Mesenteric fat pad (tissue), 1 donor: Measurements from ENCODE around the gene RPUSD1. TPM values are rescaled to one million over a fixed set of nuclear protein-coding genes. Genes with fewer than 3 reads are reported as not detected.
"Not testable (repeated sequence)": the region's sequence is repeated elsewhere in the genome, so short reads cannot be mapped to it uniquely, and the experiment has no call there.

Experiments
- DNase-seq: peaks from one replicate; pipeline ENCODE4 v3.0.0-alpha.2; 2020; ENCODE audit warnings: low spot score
- long read RNA-seq: library from polyadenylated mRNA; unstranded; transcript quantifications from one replicate; pipeline ENCODE4 v2.0.0, GENCODE V29; 2020
- total RNA-seq: library from RNA; stranded (reverse); fragmentation: NEBNext Ultra II Directional; extraction: Animal tissue kit (Norgen Biotek cat#: 25700); gene quantifications from one replicate; pipeline ENCODE4 v1.2.1, GENCODE V29; 2021
- donor health status: DM: yes; HTN: yes; CAD: no.

RPUSD1 gene
- 16.8 TPM for total RNA-seq
- long read RNA-seq, transcript RPUSD1-208 (5 exons, 1,835 nt): minor isoform, 17 of 147 reads
- long read RNA-seq, transcript RPUSD1-205 (6 exons, 940 nt): minor isoform, 5 of 147 reads
- long read RNA-seq, transcript RPUSD1-201 (6 exons, 2,050 nt): major isoform, 84 of 147 reads
- long read RNA-seq, partial matches to known transcripts: 6 of 147 reads
- long read RNA-seq, other reads (novel, unspliced or antisense): 30 of 147 reads

- DNase-seq: no peak
Measured at GRCh38 chr16:787978-788398, at the start of gene RPUSD1. Gene RPUSD1, minus strand, starts transcription at chr16:788381. Its CDS starts 644 bp downstream, at chr16:787737.

- not testable (repeated sequence) for DNase-seq
Measured at GRCh38 chr16:836822-837221, 48.6 kb upstream of the RPUSD1 start.

- no peak for DNase-seq
Measured at GRCh38 chr16:836221-836620, 48.0 kb upstream of the RPUSD1 start.

DNA sequence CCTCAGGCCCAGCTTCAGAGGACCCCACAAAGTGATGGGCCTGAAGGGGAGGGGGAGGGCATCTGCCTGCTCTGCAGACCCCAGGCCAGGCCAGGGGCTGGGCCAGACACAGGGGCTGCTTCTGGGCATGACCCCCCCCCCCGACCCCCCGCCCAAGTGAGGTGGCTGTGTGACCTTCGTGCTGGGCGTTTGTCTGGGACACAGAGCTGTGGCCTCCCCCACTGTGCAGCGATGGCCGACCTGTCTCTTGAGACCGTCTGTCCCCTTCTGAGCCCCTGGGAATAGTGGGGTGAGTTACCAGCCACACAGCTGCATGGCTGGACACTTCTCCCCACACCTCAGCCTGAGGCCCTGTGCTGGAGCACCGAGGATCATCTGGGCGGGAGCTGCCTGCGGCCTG lies 47.2 kb upstream of the RPUSD1 start:
- no peak for DNase-seq

- no peak for DNase-seq
Measured at GRCh38 chr16:833411-833810, 45.2 kb upstream of the RPUSD1 start.

DNA sequence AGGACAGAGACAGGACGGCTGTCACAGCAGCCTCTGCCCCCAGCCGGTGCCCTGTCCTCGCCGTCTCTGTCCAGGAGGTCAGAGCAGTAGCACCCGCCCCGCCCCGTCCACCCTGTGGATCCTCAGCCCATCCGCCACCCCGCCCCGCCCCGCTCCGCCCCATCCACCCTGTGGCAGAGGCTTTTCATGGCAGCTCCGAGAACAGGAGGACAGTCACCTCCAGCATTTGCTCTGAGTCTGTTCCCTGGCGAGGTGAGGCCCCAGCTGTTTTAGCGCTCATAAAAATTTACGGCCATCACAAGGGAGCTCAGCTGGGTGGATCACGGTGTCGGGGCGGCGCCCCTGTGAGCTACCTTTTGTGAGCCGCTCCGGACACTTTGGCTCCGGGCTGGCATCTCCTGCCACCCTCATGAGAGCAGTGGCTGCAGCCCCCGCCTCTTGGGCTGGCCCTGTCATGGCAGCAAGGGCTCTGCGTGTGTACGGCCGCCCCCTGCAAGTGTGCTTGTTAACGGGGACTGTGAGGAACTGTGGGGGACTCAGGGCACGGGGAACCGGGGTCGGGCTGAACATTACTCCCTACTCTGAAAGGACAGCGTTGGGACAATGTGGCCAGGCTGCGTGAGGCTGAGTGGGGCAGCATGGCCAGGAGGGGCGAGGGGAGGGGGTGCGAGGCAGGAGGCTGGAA lies 44.6 kb upstream of the RPUSD1 start:
- DNase-seq: no peak

GRCh38 chr16:831571-832413 lies 43.6 kb upstream of the RPUSD1 start:
- no peak for DNase-seq

GRCh38 chr16:830871-831570 lies 42.8 kb upstream of the RPUSD1 start:
- DNase-seq: no peak

DNA sequence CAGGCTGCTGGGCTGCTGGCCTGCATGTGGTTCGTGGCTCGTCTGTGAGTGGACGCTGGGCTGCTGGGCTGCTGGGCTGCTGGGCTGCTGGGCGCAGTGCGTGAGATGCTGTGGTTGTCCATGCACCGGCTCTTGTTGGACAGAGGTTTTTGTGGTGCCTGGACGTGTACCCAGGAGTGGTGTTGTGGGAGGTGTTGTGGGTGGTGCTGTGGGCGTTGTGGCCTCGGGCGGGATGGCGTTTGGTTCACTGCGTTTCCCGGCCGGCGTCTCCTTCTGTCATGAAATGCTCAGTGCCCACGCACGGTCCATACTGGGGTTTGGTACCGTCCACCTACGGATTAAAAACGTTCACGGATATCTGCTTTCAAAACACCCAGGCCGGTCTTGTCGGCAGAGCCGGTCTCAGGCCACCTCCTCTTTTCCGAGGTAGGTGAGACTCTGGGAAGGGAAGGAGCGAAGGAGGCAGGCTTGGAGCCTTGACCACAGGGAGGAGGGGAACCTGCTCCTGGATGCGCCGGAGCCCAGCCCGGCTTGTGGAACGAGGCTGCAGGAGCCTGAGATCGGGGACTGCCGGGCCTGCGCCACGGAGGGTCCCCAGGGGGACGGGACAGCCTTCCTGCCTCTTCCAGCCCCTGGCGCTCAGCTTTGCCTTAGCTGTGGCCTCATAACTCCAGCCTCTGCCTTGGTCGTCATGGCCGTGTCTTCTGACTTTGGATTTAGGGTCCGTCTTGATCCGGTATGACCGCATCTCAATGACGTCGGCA lies 42.1 kb upstream of the RPUSD1 start:
- no peak for DNase-seq

- DNase-seq: no peak
Measured at GRCh38 chr16:828891-829290, 40.7 kb upstream of the RPUSD1 start.

GRCh38 chr16:827513-827912 lies 39.3 kb upstream of the RPUSD1 start:
- no peak for DNase-seq

GRCh38 chr16:825341-826061 lies 37.3 kb upstream of the RPUSD1 start:
- DNase-seq: no peak

DNA sequence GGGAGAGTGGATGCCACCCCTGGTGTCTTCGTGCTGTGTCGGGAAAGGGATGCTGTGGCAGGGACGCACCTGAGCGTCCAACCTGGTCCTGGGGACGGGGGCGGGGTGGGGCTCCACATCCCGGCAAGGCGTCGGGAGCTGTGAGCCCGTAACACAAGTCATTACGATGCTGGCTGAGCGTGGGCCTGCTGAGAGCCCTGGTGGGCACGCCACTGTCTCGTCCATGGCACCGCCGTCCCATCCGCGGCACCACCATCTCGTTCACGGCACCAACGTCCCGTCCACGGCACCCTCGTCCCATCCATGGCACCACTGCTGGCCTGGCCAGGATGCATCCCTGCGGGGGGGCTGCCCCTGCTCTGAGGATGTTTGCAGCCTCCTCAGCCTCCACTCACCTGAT lies 36.4 kb upstream of the RPUSD1 start:
- no peak for DNase-seq

- no peak for DNase-seq
Measured at GRCh38 chr16:824194-824593, 36.0 kb upstream of the RPUSD1 start.

DNA sequence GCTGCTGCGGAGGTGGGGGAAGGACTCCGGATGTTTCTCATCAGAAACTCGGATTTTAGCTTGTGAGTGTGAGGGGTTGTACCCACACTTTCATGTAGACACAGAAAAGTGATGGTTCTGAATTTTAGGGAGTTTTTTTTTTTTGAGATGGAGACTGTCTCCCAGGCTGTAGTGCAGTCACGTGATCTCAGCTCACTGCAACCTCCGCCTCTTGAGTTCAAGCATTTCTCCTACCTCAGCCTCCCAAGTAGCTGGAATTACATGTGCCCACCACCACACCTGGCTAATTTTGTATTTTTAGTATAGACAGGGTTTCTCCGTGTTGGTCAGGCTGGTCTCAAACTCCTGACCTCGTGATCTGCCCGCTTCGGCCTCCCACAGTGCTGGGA lies 34.7 kb upstream of the RPUSD1 start:
- no peak for DNase-seq

- no peak for DNase-seq
Measured at GRCh38 chr16:822174-822908, 34.2 kb upstream of the RPUSD1 start.

- DNase-seq: no peak
Measured at GRCh38 chr16:821751-822150, 33.6 kb upstream of the RPUSD1 start.

DNA sequence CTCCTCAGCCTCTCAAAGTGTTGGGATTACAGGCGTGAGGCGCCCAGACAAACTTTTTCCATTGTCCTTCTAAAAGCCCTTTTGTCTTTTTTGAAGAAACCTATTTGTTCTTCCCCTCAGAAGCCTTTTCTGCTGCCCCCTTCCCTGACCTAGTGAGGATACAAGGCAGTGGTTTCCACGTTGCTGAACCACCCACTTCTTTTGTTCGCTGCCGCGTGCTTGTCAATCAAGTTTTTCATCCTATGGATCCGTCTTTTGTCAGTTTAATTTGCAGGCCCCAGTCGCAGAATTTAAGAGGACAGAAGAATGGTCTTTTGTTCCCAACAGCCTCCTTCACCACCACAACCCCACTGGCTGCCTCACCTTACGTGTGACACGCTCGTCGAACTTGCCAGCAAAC lies 32.6 kb upstream of the RPUSD1 start:
- no peak for DNase-seq

- DNase-seq: not testable (repeated sequence)
Measured at GRCh38 chr16:820044-820408, 31.8 kb upstream of the RPUSD1 start.
